GM23338 (cell line): ENCODE measurements around the gene SIRT4. TPM values are rescaled to one million over a fixed set of nuclear protein-coding genes. Genes with fewer than 3 reads are reported as not detected.

ENCODE experiments used
- ATAC-seq: fragments of 200-7000 bp; cut with Tn5 transposase; 3 replicates; pipeline ENCODE4 v1.9.1; 2020
- DNase-seq: peaks from one replicate; pipeline ENCODE4 v3.0.0-alpha.2; 2015; ENCODE audit warnings: low spot score
- H2AFZ ChIP-seq: fragments of 200-600 bp; sonication (generic); 2 replicates; pipeline ENCODE4 v1.8.0; 2016; ENCODE audit warnings: antibody characterized with exemption, mild to moderate bottlenecking, moderate library complexity
- H3F3A ChIP-seq: fragments of 200-600 bp; sonication (generic); replicated peaks from 2 replicates; pipeline ENCODE4 v1.8.0; 2017; ENCODE audit warnings: antibody characterized with exemption, mixed run types, low read depth
- H3K27ac ChIP-seq: fragments of 200-600 bp; sonication (generic); 2 replicates; pipeline ENCODE4 v1.6.1; 2016; ENCODE audit warnings: low read depth
- H3K27me3 ChIP-seq: fragments of 200-600 bp; sonication (generic); 2 replicates; pipeline ENCODE4 v1.8.0; 2016; ENCODE audit warnings: mild to moderate bottlenecking, mixed run types, moderate library complexity; ENCODE audit not compliant: insufficient read depth
- H3K36me3 ChIP-seq: fragments of 200-600 bp; sonication (generic); 2 replicates; pipeline ENCODE4 v1.8.0; 2016; ENCODE audit warnings: mild to moderate bottlenecking; ENCODE audit not compliant: insufficient read depth
- H3K4me1 ChIP-seq: fragments of 200-600 bp; sonication (generic); 2 replicates; pipeline ENCODE4 v1.8.0; 2016; ENCODE audit warnings: mild to moderate bottlenecking, moderate library complexity; ENCODE audit not compliant: insufficient read depth
- H3K4me2 ChIP-seq: fragments of 200-600 bp; sonication (generic); 2 replicates; pipeline ENCODE4 v1.7.1; 2017; ENCODE audit warnings: mixed run types
- H3K4me3 ChIP-seq: fragments of 200-600 bp; sonication (generic); 2 replicates; pipeline ENCODE4 v1.6.1; 2016; ENCODE audit warnings: mixed run types
- H3K79me2 ChIP-seq: fragments of 200-600 bp; sonication (generic); replicated peaks from 2 replicates; pipeline ENCODE4 v1.8.0; 2017; ENCODE audit warnings: mild to moderate bottlenecking; ENCODE audit not compliant: insufficient read depth
- H3K9me2 ChIP-seq: fragments of 200-600 bp; sonication (generic); 2 replicates; pipeline ENCODE4 v1.8.0; 2017; ENCODE audit not compliant: insufficient read depth
- H4K20me1 ChIP-seq: fragments of 200-600 bp; sonication (generic); replicated peaks from 2 replicates; pipeline ENCODE4 v1.8.0; 2017; ENCODE audit warnings: mild to moderate bottlenecking; ENCODE audit not compliant: insufficient read depth
- H3K27ac Mint-ChIP-seq: 2 replicates; pipeline ENCODE4 v1.8.0; 2020; ENCODE audit warnings: inconsistent platforms, mild to moderate bottlenecking, moderate library complexity, mixed read lengths
- H3K27me3 Mint-ChIP-seq: 3 replicates; pipeline ENCODE4 v1.8.0; 2022; ENCODE audit warnings: low read depth, mild to moderate bottlenecking, moderate library complexity, mixed read lengths, inconsistent platforms; ENCODE audit not compliant: insufficient read depth, poor library complexity
- H3K36me3 Mint-ChIP-seq: 3 replicates; pipeline ENCODE4 v1.8.0; 2021; ENCODE audit warnings: low read depth, mild to moderate bottlenecking, inconsistent platforms, moderate library complexity, mixed read lengths
- H3K4me1 Mint-ChIP-seq: 3 replicates; pipeline ENCODE4 v1.8.0; 2020; ENCODE audit warnings: mild to moderate bottlenecking, inconsistent platforms, mixed read lengths
- H3K4me3 Mint-ChIP-seq: 3 replicates; pipeline ENCODE4 v1.8.0; 2021; ENCODE audit warnings: moderate library complexity, mild to moderate bottlenecking, inconsistent platforms, mixed read lengths
- H3K9me3 Mint-ChIP-seq: 3 replicates; pipeline ENCODE4 v1.8.0; 2020; ENCODE audit warnings: moderate library complexity, mild to moderate bottlenecking, inconsistent platforms, mixed read lengths
- EZH2 ChIP-seq: fragments of 200-600 bp; sonication (generic); IDR thresholded peaks from one replicate; pipeline ENCODE4 v1.8.0; 2017; ENCODE audit warnings: antibody characterized with exemption, mild to moderate bottlenecking, low read depth; ENCODE audit not compliant: unreplicated experiment
- NANOG ChIP-seq: IDR thresholded peaks from 2 replicates; pipeline ENCODE4 v1.6.1; 2016; ENCODE audit warnings: antibody characterized with exemption, borderline replicate concordance
- REST ChIP-seq: IDR thresholded peaks from one replicate; pipeline ENCODE4 v1.6.1; 2018; ENCODE audit warnings: antibody characterized with exemption; ENCODE audit not compliant: unreplicated experiment
- STAT1 ChIP-seq: IDR thresholded peaks from one replicate; pipeline ENCODE4 v1.6.1; 2016; ENCODE audit warnings: antibody characterized with exemption; ENCODE audit not compliant: unreplicated experiment
- ZNF114 ChIP-seq: fragments of 250-450 bp; sonication (Bioruptor Pico); IDR thresholded peaks from 2 replicates; pipeline ENCODE4 v1.5.0; 2020; ENCODE audit warnings: mild to moderate bottlenecking, moderate library complexity
- polyA plus RNA-seq: library from polyadenylated mRNA; unstranded; fragments of >200 nt; fragmentation: Nextera tagmentation; extraction: Ambion mirVana; gene quantifications from 2 replicates; pipeline ENCODE4 v1.2.1, GENCODE V29; 2016
- total RNA-seq: library from RNA; depleted of rRNA; stranded (reverse); fragments of >200 nt; shearing (Covaris generic); gene quantifications from 2 replicates; pipeline ENCODE4 v1.2.3, GENCODE V29; 2014
- TF ChIP-seq, protein P1 (sequence below): fragments of 250-450 bp; sonication (Bioruptor Pico); IDR thresholded peaks from 2 replicates; pipeline ENCODE4 v1.5.0; 2020; ENCODE audit warnings: mild to moderate bottlenecking, moderate library complexity

Gene SIRT4
- total and polyA plus RNA-seq, 2 experiments from 2014 or later, result 2.0 to 3.0 TPM

DNA sequence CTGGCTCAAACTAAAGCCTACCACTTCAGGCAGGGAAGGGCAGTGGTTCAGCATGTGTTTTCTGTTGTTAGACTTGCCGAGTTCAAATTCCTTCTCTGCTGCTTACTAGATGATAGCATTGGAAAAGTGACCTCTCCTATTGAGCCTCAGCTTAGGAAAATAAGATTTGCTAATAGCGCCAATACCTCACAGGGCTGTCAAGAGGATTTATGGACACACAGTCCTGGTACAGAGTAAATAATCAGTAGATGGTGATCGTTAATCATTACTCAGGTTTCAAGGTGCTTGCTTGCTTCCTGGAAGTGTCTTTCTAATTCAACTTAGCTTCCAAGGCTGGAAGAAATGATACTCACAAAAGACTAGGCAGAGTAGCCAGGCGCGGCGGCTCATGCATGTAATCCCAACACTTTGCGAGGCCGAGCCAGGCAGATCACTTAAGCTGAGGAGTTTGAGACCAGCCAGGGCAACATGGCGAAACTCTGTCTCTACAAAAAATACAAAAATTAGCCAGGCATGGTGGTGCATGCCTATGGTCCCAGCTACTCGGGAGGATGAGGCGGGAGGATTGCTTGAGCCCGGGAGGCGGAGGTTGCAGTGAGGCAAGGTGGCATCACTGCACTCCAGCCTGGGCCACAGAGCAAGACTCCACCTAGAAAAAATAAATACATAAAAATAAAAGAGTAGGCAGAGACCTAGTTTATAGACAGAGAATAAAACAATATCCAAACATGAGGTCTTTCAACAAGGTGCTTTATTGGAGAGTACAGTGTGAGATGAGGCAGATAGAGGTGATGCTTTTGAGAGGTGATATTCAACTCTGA, 19.5 kb downstream of the SIRT4 start:
- no peak for TF ChIP-seq STAT1
- TF ChIP-seq ZNF114 (CRISPR knock-in tag), result no peak
- TF ChIP-seq EZH2, result no peak
- TF ChIP-seq, protein P1, sequence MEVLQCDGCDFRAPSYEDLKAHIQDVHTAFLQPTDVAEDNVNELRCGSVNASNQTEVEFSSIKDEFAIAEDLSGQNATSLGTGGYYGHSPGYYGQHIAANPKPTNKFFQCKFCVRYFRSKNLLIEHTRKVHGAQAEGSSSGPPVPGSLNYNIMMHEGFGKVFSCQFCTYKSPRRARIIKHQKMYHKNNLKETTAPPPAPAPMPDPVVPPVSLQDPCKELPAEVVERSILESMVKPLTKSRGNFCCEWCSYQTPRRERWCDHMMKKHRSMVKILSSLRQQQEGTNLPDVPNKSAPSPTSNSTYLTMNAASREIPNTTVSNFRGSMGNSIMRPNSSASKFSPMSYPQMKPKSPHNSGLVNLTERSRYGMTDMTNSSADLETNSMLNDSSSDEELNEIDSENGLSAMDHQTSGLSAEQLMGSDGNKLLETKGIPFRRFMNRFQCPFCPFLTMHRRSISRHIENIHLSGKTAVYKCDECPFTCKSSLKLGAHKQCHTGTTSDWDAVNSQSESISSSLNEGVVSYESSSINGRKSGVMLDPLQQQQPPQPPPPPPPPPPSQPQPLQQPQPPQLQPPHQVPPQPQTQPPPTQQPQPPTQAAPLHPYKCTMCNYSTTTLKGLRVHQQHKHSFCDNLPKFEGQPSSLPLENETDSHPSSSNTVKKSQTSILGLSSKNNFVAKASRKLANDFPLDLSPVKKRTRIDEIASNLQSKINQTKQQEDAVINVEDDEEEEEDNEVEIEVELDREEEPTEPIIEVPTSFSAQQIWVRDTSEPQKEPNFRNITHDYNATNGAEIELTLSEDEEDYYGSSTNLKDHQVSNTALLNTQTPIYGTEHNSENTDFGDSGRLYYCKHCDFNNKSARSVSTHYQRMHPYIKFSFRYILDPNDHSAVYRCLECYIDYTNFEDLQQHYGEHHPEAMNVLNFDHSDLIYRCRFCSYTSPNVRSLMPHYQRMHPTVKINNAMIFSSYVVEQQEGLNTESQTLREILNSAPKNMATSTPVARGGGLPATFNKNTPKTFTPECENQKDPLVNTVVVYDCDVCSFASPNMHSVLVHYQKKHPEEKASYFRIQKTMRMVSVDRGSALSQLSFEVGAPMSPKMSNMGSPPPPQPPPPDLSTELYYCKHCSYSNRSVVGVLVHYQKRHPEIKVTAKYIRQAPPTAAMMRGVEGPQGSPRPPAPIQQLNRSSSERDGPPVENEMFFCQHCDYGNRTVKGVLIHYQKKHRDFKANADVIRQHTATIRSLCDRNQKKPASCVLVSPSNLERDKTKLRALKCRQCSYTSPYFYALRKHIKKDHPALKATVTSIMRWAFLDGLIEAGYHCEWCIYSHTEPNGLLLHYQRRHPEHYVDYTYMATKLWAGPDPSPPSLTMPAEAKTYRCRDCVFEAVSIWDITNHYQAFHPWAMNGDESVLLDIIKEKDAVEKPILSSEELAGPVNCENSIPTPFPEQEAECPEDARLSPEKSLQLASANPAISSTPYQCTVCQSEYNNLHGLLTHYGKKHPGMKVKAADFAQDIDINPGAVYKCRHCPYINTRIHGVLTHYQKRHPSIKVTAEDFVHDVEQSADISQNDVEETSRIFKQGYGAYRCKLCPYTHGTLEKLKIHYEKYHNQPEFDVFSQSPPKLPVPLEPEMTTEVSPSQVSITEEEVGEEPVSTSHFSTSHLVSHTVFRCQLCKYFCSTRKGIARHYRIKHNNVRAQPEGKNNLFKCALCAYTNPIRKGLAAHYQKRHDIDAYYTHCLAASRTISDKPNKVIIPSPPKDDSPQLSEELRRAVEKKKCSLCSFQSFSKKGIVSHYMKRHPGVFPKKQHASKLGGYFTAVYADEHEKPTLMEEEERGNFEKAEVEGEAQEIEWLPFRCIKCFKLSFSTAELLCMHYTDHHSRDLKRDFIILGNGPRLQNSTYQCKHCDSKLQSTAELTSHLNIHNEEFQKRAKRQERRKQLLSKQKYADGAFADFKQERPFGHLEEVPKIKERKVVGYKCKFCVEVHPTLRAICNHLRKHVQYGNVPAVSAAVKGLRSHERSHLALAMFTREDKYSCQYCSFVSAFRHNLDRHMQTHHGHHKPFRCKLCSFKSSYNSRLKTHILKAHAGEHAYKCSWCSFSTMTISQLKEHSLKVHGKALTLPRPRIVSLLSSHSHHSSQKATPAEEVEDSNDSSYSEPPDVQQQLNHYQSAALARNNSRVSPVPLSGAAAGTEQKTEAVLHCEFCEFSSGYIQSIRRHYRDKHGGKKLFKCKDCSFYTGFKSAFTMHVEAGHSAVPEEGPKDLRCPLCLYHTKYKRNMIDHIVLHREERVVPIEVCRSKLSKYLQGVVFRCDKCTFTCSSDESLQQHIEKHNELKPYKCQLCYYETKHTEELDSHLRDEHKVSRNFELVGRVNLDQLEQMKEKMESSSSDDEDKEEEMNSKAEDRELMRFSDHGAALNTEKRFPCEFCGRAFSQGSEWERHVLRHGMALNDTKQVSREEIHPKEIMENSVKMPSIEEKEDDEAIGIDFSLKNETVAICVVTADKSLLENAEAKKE, result no peak
- no peak for TF ChIP-seq NANOG
- no peak for TF ChIP-seq REST
- Histone ChIP-seq H3F3A (peaks cover 4% of the 10 kb centered on the region; the same call in 1 of the 2 replicates), H3K4me3 (no peak overlapping the region), H3K27me3 (no peaks in the 10 kb centered on the region), H3K36me3 (no peaks in the 10 kb centered on the region), H3K9me2 (no peaks in the 10 kb centered on the region), H2AFZ (peak overlapping the region; percentile 28; the same call in 1 of the 2 replicates), H3K4me1 (no peaks in the 10 kb centered on the region; the same call in 1 of the 2 replicates), H3K4me2 (no peak overlapping the region), H3K27ac (no peak overlapping the region), H4K20me1 (no peaks in the 10 kb centered on the region), H3K79me2 (no peaks in the 10 kb centered on the region)
- peaks cover 14% of the 10 kb centered on the region for H3K27me3 Mint-ChIP-seq
- H3K4me3 Mint-ChIP-seq, result no peak overlapping the region
- peaks cover 10% of the 10 kb centered on the region; the same call in 2 of the 3 replicates for H3K4me1 Mint-ChIP-seq
- H3K27ac Mint-ChIP-seq, result no peak overlapping the region; the same call in 1 of the 2 replicates
- DNase-seq (no peak), ATAC-seq (no peak)
- no peaks in the 10 kb centered on the region for H3K9me3 Mint-ChIP-seq
- no peaks in the 10 kb centered on the region for H3K36me3 Mint-ChIP-seq
